ENCODE data around the gene MYH4. TPM values are rescaled to one million over a fixed set of nuclear protein-coding genes. Genes with fewer than 3 reads are reported as not detected.

Gene MYH4
- total and polyA plus RNA-seq, 2 of the 8 experiments (the other 6 are each of a cell fraction or from before 2014, with no cell fraction given): not detected

- TF ChIP-seq SIN3A (conservative IDR thresholded peaks at IDR 0.05 in 1 of 2, IDR thresholded peaks at IDR 0.05 in 1 of 2; ENCODE audit: low read depth in 1 of 2, low read length in 2 of 2) (no peak), POU5F1 (IDR thresholded peaks at IDR 0.05; ENCODE audit: low read depth, low read length) (no peak), RNF2 (IDR thresholded peaks at IDR 0.05; ENCODE audit: borderline replicate concordance, low read depth, low read length, missing control alignments, poor library complexity, severe bottlenecking) (no peak), SUZ12 (IDR thresholded peaks at IDR 0.05; ENCODE audit: low read length) (no peak), TEAD4 (IDR thresholded peaks at IDR 0.05; ENCODE audit: low read depth, low read length) (no peak), HDAC6 (IDR thresholded peaks at IDR 0.05; ENCODE audit: low read depth, low read length) (no peak), JUND (IDR thresholded peaks at IDR 0.05; ENCODE audit: low read length) (no peak)
These were observed 75.0 kb downstream of the MYH4 start (continued) for GRCh38 chr17:10394201-10394887.

Other genes with a start within 250 kb of the MYH4 start
- not detected in 2 replicates for gene MYH13, start 96.6 kb downstream of the MYH4 start, total RNA-seq (2021; fragmentation: NEBNext Ultra II Directional; extraction: Animal tissue kit (Norgen Biotek cat#: 25700))
- not detected in 2 replicates for gene MYH13, start 96.6 kb downstream of the MYH4 start, polyA plus RNA-seq (2011; rRNA removed)
- gene MYH8, start 47.6 kb downstream of the MYH4 start, total RNA-seq (2021; fragmentation: NEBNext Ultra II Directional; extraction: Animal tissue kit (Norgen Biotek cat#: 25700)): not detected in 2 replicates
- gene MYH8, start 47.6 kb downstream of the MYH4 start, polyA plus RNA-seq (2011; rRNA removed): not detected in 2 replicates
- gene MYH1, start 49.0 kb upstream of the MYH4 start, total RNA-seq (2021; fragmentation: NEBNext Ultra II Directional; extraction: Animal tissue kit (Norgen Biotek cat#: 25700)): 0.06 TPM in 1 of 2 replicates, not detected in the other
- gene MYH1, start 49.0 kb upstream of the MYH4 start, polyA plus RNA-seq (2011; rRNA removed): not detected in 2 replicates
- 9.0 and 9.5 TPM in 2 replicates for gene MYH2, start 80.1 kb upstream of the MYH4 start, total RNA-seq (2021; fragmentation: NEBNext Ultra II Directional; extraction: Animal tissue kit (Norgen Biotek cat#: 25700))
- 1.0 and 2.7 TPM in 2 replicates for gene MYH2, start 80.1 kb upstream of the MYH4 start, polyA plus RNA-seq (2011; rRNA removed)
- 0.99 and 1.8 TPM in 2 replicates for gene MYH3, start 187.8 kb upstream of the MYH4 start, total RNA-seq (2021; fragmentation: NEBNext Ultra II Directional; extraction: Animal tissue kit (Norgen Biotek cat#: 25700))
- gene MYH3, start 187.8 kb upstream of the MYH4 start, polyA plus RNA-seq (2011; rRNA removed): 0.65 and 1.6 TPM in 2 replicates
- 60.3 and 61.8 TPM in 2 replicates for gene SCO1, start 228.0 kb upstream of the MYH4 start, total RNA-seq (2021; fragmentation: NEBNext Ultra II Directional; extraction: Animal tissue kit (Norgen Biotek cat#: 25700))
- gene SCO1, start 228.0 kb upstream of the MYH4 start, polyA plus RNA-seq (2011; rRNA removed): 16.6 and 18.7 TPM in 2 replicates
- gene ADPRM, start 228.0 kb upstream of the MYH4 start, total RNA-seq (2021; fragmentation: NEBNext Ultra II Directional; extraction: Animal tissue kit (Norgen Biotek cat#: 25700)): 6.0 and 6.7 TPM in 2 replicates
- gene ADPRM, start 228.0 kb upstream of the MYH4 start, polyA plus RNA-seq (2011; rRNA removed): 4.6 and 7.9 TPM in 2 replicates